ENCODE measurements around the gene POU2AF1. TPM values are rescaled to one million over a fixed set of nuclear protein-coding genes. Genes with fewer than 3 reads are reported as not detected.

POU2AF1 gene
- total and polyA plus RNA-seq, 2 of the 13 experiments (the other 11 are each of a cell fraction or from before 2014, with no cell fraction given): 1.9 to 3.6 TPM

DNA sequence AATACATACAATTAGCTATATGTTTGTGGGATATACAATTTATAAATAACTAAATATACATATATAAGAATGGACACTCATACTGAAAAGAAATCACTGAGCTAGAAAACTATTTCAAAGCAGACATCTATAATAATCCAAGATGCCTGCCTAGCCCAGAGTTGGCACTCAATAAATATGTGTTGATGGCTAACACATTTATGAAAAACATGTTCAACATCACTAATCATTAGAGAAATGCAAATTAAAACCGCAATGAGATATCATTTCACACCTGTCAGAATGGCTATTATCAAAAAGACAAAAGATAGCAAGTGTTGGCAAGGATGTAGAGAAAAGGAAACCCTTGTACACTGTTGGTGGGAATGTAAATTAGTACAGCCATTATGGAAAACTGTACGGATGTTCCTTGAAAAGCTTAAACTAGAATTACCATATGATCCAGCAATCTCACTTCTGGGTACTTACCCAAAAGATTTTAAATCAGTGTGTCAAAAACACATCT, 29.8 kb downstream of the POU2AF1 start:
- WGBS (ENCODE audit: low lambda C conversion rate): 48% methylated on average over 2 of the region's 2 CpGs
- H3K9me3 ChIP-seq (ENCODE audit: low read length): no peaks in the 10 kb centered on the region
- CTCF ChIA-PET (ENCODE audit: low intra/inter-chr PET ratio, low total read pairs): no interaction called here
- peaks cover 49% of the 10 kb centered on the region for H3K4me1 ChIP-seq (ENCODE audit: insufficient read depth, low read length)
- in situ Hi-C loops (cut with HindIII; ENCODE audit: extremely low pct_ligation_motif_present, low pct_unique_long_range_greater_than_20kb) (no loop called here), intact Hi-C loops (cut with micrococcal nuclease; ENCODE audit: unreplicated experiment) (no loop called here)
- H3K27ac ChIP-seq (ENCODE audit: extremely low read length, insufficient read depth, low read length): no peak overlapping the region
- no peaks in the 10 kb centered on the region for H3K36me3 ChIP-seq (replicated peaks in 1 of 2; ENCODE audit: control insufficient read depth in 1 of 2, insufficient read depth in 2 of 2, low read length in 2 of 2)
- H3K4me2 ChIP-seq (ENCODE audit: low read depth, low read length): no peak overlapping the region
- no peak overlapping the region for H3K4me3 ChIP-seq (replicated peaks in 1 of 3; ENCODE audit: insufficient read depth in 1 of 3, low read depth in 2 of 3, low read length in 3 of 3)
- TF ChIP-seq, protein P1, sequence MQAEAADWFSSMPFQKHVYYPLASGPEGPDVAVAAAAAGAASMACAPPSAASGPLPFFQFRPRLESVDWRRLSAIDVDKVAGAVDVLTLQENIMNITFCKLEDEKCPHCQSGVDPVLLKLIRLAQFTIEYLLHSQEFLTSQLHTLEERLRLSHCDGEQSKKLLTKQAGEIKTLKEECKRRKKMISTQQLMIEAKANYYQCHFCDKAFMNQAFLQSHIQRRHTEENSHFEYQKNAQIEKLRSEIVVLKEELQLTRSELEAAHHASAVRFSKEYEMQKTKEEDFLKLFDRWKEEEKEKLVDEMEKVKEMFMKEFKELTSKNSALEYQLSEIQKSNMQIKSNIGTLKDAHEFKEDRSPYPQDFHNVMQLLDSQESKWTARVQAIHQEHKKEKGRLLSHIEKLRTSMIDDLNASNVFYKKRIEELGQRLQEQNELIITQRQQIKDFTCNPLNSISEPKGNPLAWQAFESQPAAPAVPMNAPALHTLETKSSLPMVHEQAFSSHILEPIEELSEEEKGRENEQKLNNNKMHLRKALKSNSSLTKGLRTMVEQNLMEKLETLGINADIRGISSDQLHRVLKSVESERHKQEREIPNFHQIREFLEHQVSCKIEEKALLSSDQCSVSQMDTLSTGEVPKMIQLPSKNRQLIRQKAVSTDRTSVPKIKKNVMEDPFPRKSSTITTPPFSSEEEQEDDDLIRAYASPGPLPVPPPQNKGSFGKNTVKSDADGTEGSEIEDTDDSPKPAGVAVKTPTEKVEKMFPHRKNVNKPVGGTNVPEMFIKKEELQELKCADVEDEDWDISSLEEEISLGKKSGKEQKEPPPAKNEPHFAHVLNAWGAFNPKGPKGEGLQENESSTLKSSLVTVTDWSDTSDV (CRISPR knock-in tag; IDR thresholded peaks at IDR 0.05): no peak
- TF ChIP-seq, protein P2, sequence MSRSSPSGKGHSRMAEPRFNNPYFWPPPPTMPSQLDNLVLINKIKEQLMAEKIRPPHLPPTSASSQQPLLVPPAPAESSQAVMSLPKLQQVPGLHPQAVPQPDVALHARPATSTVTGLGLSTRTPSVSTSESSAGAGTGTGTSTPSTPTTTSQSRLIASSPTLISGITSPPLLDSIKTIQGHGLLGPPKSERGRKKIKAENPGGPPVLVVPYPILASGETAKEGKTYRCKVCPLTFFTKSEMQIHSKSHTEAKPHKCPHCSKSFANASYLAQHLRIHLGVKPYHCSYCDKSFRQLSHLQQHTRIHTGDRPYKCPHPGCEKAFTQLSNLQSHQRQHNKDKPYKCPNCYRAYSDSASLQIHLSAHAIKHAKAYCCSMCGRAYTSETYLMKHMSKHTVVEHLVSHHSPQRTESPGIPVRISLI (CRISPR knock-in tag; IDR thresholded peaks at IDR 0.05; ENCODE audit: borderline replicate concordance): no peak
- no TSS peak for BruUV-seq (replicated peaks)
- ATAC-seq (no peak), FAIRE-seq (no peak), DNase-seq (ENCODE audit: low spot score) (no peak)
- H3K27me3 ChIP-seq (ENCODE audit: control insufficient read depth in 1 of 2, insufficient read depth in 2 of 2, low read length in 2 of 2): no peaks in the 10 kb centered on the region
- H2AFZ ChIP-seq (ENCODE audit: low read length): no peak overlapping the region
- no peak overlapping the region for H3K9ac ChIP-seq (ENCODE audit: insufficient read depth, low read depth, low read length)
- H4K20me1 ChIP-seq (ENCODE audit: insufficient read depth, low read length): no peaks in the 10 kb centered on the region
- H3K79me2 ChIP-seq (ENCODE audit: insufficient read depth, low read length): no peaks in the 10 kb centered on the region
- POLR2A ChIA-PET: interaction anchor here (0.8 kb wide), 1 partner anchor 14 kb away, joined by 3 read pairs; no protein-coding TSS in a partner anchor

DNA sequence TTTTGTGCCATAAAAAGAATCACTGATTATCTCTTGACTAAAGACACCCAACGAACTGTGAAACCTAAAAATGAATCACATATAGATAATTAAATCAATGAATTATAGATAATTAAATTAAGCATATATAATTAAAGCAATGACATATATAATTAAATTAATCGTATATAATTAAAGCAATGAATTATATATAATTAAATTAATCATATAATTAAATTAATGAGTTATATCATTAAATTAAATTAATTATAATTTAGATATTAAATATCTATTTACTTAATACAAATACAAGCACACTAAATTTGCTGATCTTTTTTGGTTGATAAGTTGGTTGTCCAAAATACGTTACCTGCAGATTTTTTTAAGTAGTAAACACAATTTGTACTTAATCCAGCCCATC, 30.9 kb downstream of the POU2AF1 start:
- H3K4me3 ChIP-seq (replicated peaks in 1 of 3; ENCODE audit: insufficient read depth in 1 of 3, low read depth in 2 of 3, low read length in 3 of 3): no peak overlapping the region
- H4K20me1 ChIP-seq (ENCODE audit: insufficient read depth, low read length): no peaks in the 10 kb centered on the region
- FAIRE-seq: no peak
- 57% methylated on average over 3 of the region's 3 CpGs for WGBS (ENCODE audit: low lambda C conversion rate)
- no peak for ATAC-seq
- BruUV-seq (replicated peaks): no TSS peak
- H3K9me3 ChIP-seq (ENCODE audit: low read length): no peaks in the 10 kb centered on the region
- in situ Hi-C loops (cut with HindIII; ENCODE audit: extremely low pct_ligation_motif_present, low pct_unique_long_range_greater_than_20kb) (no loop called here), intact Hi-C loops (cut with micrococcal nuclease; ENCODE audit: unreplicated experiment) (no loop called here)
- H2AFZ ChIP-seq (ENCODE audit: low read length): no peak overlapping the region
- ChIA-PET CTCF (ENCODE audit: low intra/inter-chr PET ratio, low total read pairs) (no interaction called here), POLR2A (no interaction called here)
- no peak for DNase-seq (ENCODE audit: low spot score)
- no peaks in the 10 kb centered on the region for H3K27me3 ChIP-seq (ENCODE audit: control insufficient read depth in 1 of 2, insufficient read depth in 2 of 2, low read length in 2 of 2)
- no peak overlapping the region for H3K9ac ChIP-seq (ENCODE audit: insufficient read depth, low read depth, low read length)
- no peak overlapping the region for H3K4me2 ChIP-seq (ENCODE audit: low read depth, low read length)
- H3K36me3 ChIP-seq (replicated peaks in 1 of 2; ENCODE audit: control insufficient read depth in 1 of 2, insufficient read depth in 2 of 2, low read length in 2 of 2): no peaks in the 10 kb centered on the region
- no peak overlapping the region for H3K27ac ChIP-seq (ENCODE audit: extremely low read length, insufficient read depth, low read length)
- H3K4me1 ChIP-seq (ENCODE audit: insufficient read depth, low read length): peaks cover 44% of the 10 kb centered on the region
- no peaks in the 10 kb centered on the region for H3K79me2 ChIP-seq (ENCODE audit: insufficient read depth, low read length)
- TF ChIP-seq, protein P3, sequence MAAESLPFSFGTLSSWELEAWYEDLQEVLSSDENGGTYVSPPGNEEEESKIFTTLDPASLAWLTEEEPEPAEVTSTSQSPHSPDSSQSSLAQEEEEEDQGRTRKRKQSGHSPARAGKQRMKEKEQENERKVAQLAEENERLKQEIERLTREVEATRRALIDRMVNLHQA (CRISPR knock-in tag; IDR thresholded peaks at IDR 0.05): no peak
- TF ChIP-seq ZNF883 (CRISPR knock-in tag; IDR thresholded peaks at IDR 0.05; ENCODE audit: not compliant biosample characterization) (no peak), ZMYM4 (CRISPR knock-in tag; IDR thresholded peaks at IDR 0.05) (no peak), SMAD1 (CRISPR knock-in tag; IDR thresholded peaks at IDR 0.05; ENCODE audit: borderline replicate concordance, low read depth) (no peak), JUNB (CRISPR knock-in tag; IDR thresholded peaks at IDR 0.05; ENCODE audit: borderline replicate concordance) (no peak), NCOA2 (CRISPR knock-in tag; IDR thresholded peaks at IDR 0.05) (no peak), TOPORS (CRISPR knock-in tag; IDR thresholded peaks at IDR 0.05) (no peak), SP5 (CRISPR knock-in tag; IDR thresholded peaks at IDR 0.05; ENCODE audit: borderline replicate concordance, low read depth) (no peak)
- TF ChIP-seq, protein P4, sequence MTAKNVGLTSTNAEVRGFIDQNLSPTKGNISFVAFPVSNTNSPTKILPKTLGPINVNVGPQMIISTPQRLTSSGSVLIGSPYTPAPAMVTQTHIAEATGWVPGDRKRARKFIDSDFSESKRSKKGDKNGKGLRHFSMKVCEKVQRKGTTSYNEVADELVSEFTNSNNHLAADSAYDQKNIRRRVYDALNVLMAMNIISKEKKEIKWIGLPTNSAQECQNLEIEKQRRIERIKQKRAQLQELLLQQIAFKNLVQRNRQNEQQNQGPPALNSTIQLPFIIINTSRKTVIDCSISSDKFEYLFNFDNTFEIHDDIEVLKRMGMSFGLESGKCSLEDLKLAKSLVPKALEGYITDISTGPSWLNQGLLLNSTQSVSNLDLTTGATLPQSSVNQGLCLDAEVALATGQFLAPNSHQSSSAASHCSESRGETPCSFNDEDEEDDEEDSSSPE (CRISPR knock-in tag; IDR thresholded peaks at IDR 0.05): no peak
- TF ChIP-seq, protein P5, sequence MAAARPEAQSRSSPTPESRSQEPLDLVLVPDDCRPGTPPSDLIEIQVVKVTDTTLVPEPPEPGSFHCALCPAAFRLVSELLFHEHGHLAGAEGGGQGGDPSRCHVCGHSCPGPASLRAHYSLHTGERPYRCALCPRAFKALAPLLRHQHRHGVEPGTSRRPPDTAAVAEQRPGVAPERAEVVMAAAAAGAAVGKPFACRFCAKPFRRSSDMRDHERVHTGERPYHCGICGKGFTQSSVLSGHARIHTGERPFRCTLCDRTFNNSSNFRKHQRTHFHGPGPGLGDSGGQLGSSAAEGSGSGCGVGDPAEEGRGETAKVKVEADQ (CRISPR knock-in tag; IDR thresholded peaks at IDR 0.05; ENCODE audit: borderline replicate concordance): no peak
